B cell (primary cell): ENCODE results near the gene CCDC192. TPM values are rescaled to one million over a fixed set of nuclear protein-coding genes. Genes with fewer than 3 reads are reported as not detected.

ENCODE experiments used
- ATAC-seq: fragments of 200-7000 bp; cut with Tn5 transposase; one replicate; pipeline ENCODE4 v1.10.0; 2021; ENCODE audit warnings: low read depth, mild to moderate bottlenecking, moderate number of reproducible peaks, moderate library complexity
- CTCF ChIA-PET: fragments of 350-600 bp; sonication (Branson Sonifier 250); formaldehyde crosslinking; loops from one replicate; lab custom pipeline; 2021; ENCODE audit warnings: antibody characterized with exemption, inconsistent platforms; lab: Charles Lee
- POLR2A ChIA-PET: fragments of 350-600 bp; sonication (Branson Sonifier 250); formaldehyde crosslinking; loops from one replicate; lab custom pipeline; 2021; ENCODE audit warnings: antibody characterized with exemption; lab: Charles Lee
- DNase-seq: peaks from one replicate; pipeline ENCODE4 v3.0.0; 2013
- H2AFZ ChIP-seq: 2 replicates; pipeline ENCODE4 v1.6.1; 2012; ENCODE audit warnings: mild to moderate bottlenecking, low read depth, low read length; ENCODE audit not compliant: insufficient read depth, poor library complexity, severe bottlenecking
- H3K27ac ChIP-seq, 2 donors: 1 replicate in 1 of 2; 2 replicates in 1 of 2; pipeline ENCODE4 v1.5.1; 2012 to 2013; ENCODE audit warnings: low read length in 2 of 2, mild to moderate bottlenecking in 2 of 2, moderate library complexity in 1 of 2
- H3K27me3 ChIP-seq, 4 experiments: fragments of 200-600 bp in 1 of 4; sonication (generic) in 1 of 4; replicated peaks in 1 of 4; 1 replicate in 2 of 4; 2 replicates in 2 of 4; pipeline versions ENCODE4 v1.6.1 to v1.7.0; 2013 to 2016; ENCODE audit warnings: low read length in 3 of 4, mild to moderate bottlenecking in 2 of 4, mixed read lengths in 1 of 4, moderate library complexity in 1 of 4; ENCODE audit not compliant: insufficient read depth in 4 of 4, control insufficient read depth in 3 of 4; ENCODE audit errors: control extremely low read depth in 1 of 4
- H3K36me3 ChIP-seq, 2 experiments: replicated peaks in 1 of 2; 1 replicate in 1 of 2; 2 replicates in 1 of 2; pipeline versions ENCODE4 v1.6.1 to v1.7.1; 2013; ENCODE audit warnings: low read length in 1 of 2; ENCODE audit not compliant: insufficient read depth in 2 of 2, control insufficient read depth in 1 of 2; ENCODE audit errors: control extremely low read depth in 1 of 2, extremely low read depth in 1 of 2
- H3K4me1 ChIP-seq, 2 donors: fragments of 200-600 bp in 1 of 2; sonication (generic) in 1 of 2; 1 replicate in 1 of 2; 2 replicates in 1 of 2; pipeline versions ENCODE4 v1.5.1 to v1.6.1; 2013 to 2017; ENCODE audit warnings: low read length in 2 of 2; ENCODE audit not compliant: control insufficient read depth in 2 of 2, insufficient read depth in 2 of 2
- H3K4me2 ChIP-seq: replicated peaks from 2 replicates; pipeline ENCODE3; 2012; ENCODE audit warnings: mild to moderate bottlenecking, low read depth, low read length; ENCODE audit not compliant: poor library complexity, severe bottlenecking
- H3K4me3 ChIP-seq, 5 experiments: fragments of 200-600 bp in 1 of 5; sonication (generic) in 1 of 5; 1 replicate in 3 of 5; 2 replicates in 2 of 5; pipeline versions ENCODE4 v1.5.1 to v1.7.0; 2011 to 2016; ENCODE audit warnings: low read length in 4 of 5, mild to moderate bottlenecking in 4 of 5, low read depth in 2 of 5, control low read depth in 1 of 5, moderate library complexity in 1 of 5; ENCODE audit not compliant: insufficient read depth in 1 of 5; ENCODE audit errors: control extremely low read depth in 1 of 5, extremely low read depth in 1 of 5
- H3K79me2 ChIP-seq: fragments of 200-600 bp; sonication (generic); one replicate; pipeline ENCODE4 v1.6.0; 2016; ENCODE audit warnings: low read length; ENCODE audit not compliant: control insufficient read depth, insufficient read depth
- H3K9ac ChIP-seq: fragments of 200-600 bp; sonication (generic); 2 replicates; pipeline ENCODE4 v1.6.1; 2017; ENCODE audit warnings: mild to moderate bottlenecking, low read length, moderate library complexity
- H3K9me3 ChIP-seq, 3 donors: one replicate each; pipeline versions ENCODE4 v1.6.1 to v1.7.1; 2013; ENCODE audit warnings: low read length in 2 of 3; ENCODE audit not compliant: control insufficient read depth in 2 of 3, insufficient read depth in 1 of 3; ENCODE audit errors: control extremely low read depth in 1 of 3
- H4K20me1 ChIP-seq: 2 replicates; pipeline ENCODE4 v1.6.0; 2012; ENCODE audit warnings: mild to moderate bottlenecking, low read length; ENCODE audit not compliant: insufficient read depth, control insufficient read depth, poor library complexity, severe bottlenecking
- H3K27ac Mint-ChIP-seq: one replicate; pipeline ENCODE4 v1.8.0; 2021; ENCODE audit warnings: mixed read lengths
- H3K27me3 Mint-ChIP-seq: one replicate; pipeline ENCODE4 v1.8.0; 2021; ENCODE audit warnings: mixed read lengths
- H3K4me1 Mint-ChIP-seq: one replicate; pipeline ENCODE4 v1.8.0; 2021; ENCODE audit warnings: mixed read lengths
- H3K4me3 Mint-ChIP-seq: one replicate; pipeline ENCODE4 v1.8.0; 2021; ENCODE audit warnings: mixed read lengths
- H3K9me3 Mint-ChIP-seq: one replicate; pipeline ENCODE4 v1.8.0; 2022; ENCODE audit warnings: mixed read lengths; ENCODE audit not compliant: insufficient read depth
- CTCF ChIP-seq: fragments of 200-600 bp; IDR thresholded peaks from one replicate; pipeline ENCODE4 v1.8.0; 2022; ENCODE audit warnings: antibody characterized with exemption, mild to moderate bottlenecking
- EZH2 ChIP-seq: IDR thresholded peaks from 2 replicates; pipeline ENCODE4 v1.6.1; 2012; ENCODE audit warnings: borderline replicate concordance, low read depth, mild to moderate bottlenecking, moderate library complexity, low read length; ENCODE audit not compliant: insufficient read depth, poor library complexity, severe bottlenecking
- WGBS: methylation state at CpG from one replicate; pipeline ENCODE4 v1.1.5; 2013; ENCODE audit warnings: missing lambda C conversion rate; ENCODE audit not compliant: insufficient coverage; 5-methylcytosine and 5-hydroxymethylcytosine counted together
- intact Hi-C: fragments of 100-400 bp; cut with micrococcal nuclease; formaldehyde crosslinking; loops from one replicate; pipeline ENCODE4 v1.10.0; 2022
- polyA plus RNA-seq: library from polyadenylated mRNA; depleted of rRNA; stranded (reverse); fragments of >200 nt; gene quantifications from 2 replicates; pipeline ENCODE4 v1.2.3, GENCODE V29; 2012
- total RNA-seq, 2 donors: library from RNA; stranded (reverse); fragments of 120-200 nt in 1 of 2; gene quantifications; 1 replicate in 1 of 2; 2 replicates in 1 of 2; pipeline versions ENCODE4 v1.2.3 to v1.2.4, GENCODE V29; 2013 to 2022

The CCDC192 gene
- total and polyA plus RNA-seq, 2 donors (not counting 1 experiment from before 2014, with no cell fraction given): not detected

GRCh38 chr5:127976991-127977717 lies 274.0 kb downstream of the CCDC192 start:
- no peak overlapping the region for H2AFZ ChIP-seq
- peaks cover 0 to 3% of the 10 kb centered on the region in 2 experiments for H3K36me3 ChIP-seq
- Mint-ChIP-seq H3K27ac (no peak overlapping the region), H3K4me3 (no peak overlapping the region), H3K4me1 (no peaks in the 10 kb centered on the region), H3K9me3 (peaks cover 3% of the 10 kb centered on the region), H3K27me3 (no peaks in the 10 kb centered on the region)
- no peak overlapping the region for H3K4me2 ChIP-seq
- H3K27me3 ChIP-seq: no peaks in the 10 kb centered on the region
- ChIA-PET CTCF (no interaction called here), POLR2A (no interaction called here)
- H3K9me3 ChIP-seq: no peaks in the 10 kb centered on the region
- DNase-seq (no peak), ATAC-seq (no peak)
- H3K9ac ChIP-seq: no peak overlapping the region
- H3K4me3 ChIP-seq: no peak overlapping the region
- WGBS: 96% methylated on average over 4 of the region's 5 CpGs
- no peaks in the 10 kb centered on the region for H4K20me1 ChIP-seq
- H3K4me1 ChIP-seq: no peaks in the 10 kb centered on the region
- H3K79me2 ChIP-seq: no peaks in the 10 kb centered on the region
- intact Hi-C loops: no loop called here
- no peak overlapping the region for H3K27ac ChIP-seq
- no peak for TF ChIP-seq CTCF
- no peak for TF ChIP-seq EZH2

DNA sequence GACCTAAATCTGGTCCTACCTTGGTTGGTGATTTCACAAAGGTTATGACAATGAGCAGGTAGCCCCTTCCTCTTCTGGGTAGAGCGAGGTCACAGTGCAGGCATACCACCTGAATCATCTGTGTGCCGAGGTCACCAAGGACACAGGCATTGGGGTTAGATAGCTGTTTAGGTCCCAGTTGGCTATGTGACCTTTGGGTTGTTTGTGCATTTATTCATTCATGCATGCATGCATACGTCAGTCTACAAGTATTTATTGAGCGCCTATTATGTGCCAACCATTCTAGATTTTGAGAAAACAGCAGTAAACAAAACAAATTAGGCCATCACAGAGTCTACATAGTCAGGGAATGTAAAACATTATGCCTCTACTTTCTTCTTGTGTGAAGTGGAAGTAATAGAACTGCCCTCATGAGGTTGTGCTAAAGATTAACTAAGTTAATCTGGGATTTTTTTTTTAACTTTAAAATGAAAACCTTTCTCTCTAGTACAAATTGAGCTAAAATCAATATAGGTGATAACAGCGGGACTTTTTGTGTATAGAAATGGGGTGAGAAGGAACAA lies 275.6 kb downstream of the CCDC192 start:
- no peaks in the 10 kb centered on the region for H3K4me1 ChIP-seq
- H3K36me3 ChIP-seq: peaks cover 0 to 4% of the 10 kb centered on the region in 2 experiments
- no peaks in the 10 kb centered on the region for H3K9me3 ChIP-seq
- H3K9ac ChIP-seq: no peak overlapping the region
- Mint-ChIP-seq H3K4me1 (no peaks in the 10 kb centered on the region), H3K27ac (no peak overlapping the region), H3K4me3 (no peak overlapping the region), H3K9me3 (no peaks in the 10 kb centered on the region), H3K27me3 (no peaks in the 10 kb centered on the region)
- TF ChIP-seq CTCF (no peak), EZH2 (no peak)
- H3K27ac ChIP-seq: no peak overlapping the region
- no peaks in the 10 kb centered on the region for H3K27me3 ChIP-seq
- intact Hi-C loops: no loop called here
- no peaks in the 10 kb centered on the region for H3K79me2 ChIP-seq
- no peak overlapping the region for H2AFZ ChIP-seq
- H4K20me1 ChIP-seq: no peaks in the 10 kb centered on the region
- H3K4me3 ChIP-seq: no peak overlapping the region
- DNase-seq (no peak), ATAC-seq (no peak)
- ChIA-PET POLR2A (no interaction called here), CTCF (no interaction called here)
- 100% methylated on average over 1 of the region's 5 CpGs for WGBS
- H3K4me2 ChIP-seq: no peak overlapping the region
